ENCODE data around the gene FGF1. TPM values are rescaled to one million over a fixed set of nuclear protein-coding genes. Genes with fewer than 3 reads are reported as not detected.

FGF1 gene
- polyA plus RNA-seq, 3 donors: not detected

DNA sequence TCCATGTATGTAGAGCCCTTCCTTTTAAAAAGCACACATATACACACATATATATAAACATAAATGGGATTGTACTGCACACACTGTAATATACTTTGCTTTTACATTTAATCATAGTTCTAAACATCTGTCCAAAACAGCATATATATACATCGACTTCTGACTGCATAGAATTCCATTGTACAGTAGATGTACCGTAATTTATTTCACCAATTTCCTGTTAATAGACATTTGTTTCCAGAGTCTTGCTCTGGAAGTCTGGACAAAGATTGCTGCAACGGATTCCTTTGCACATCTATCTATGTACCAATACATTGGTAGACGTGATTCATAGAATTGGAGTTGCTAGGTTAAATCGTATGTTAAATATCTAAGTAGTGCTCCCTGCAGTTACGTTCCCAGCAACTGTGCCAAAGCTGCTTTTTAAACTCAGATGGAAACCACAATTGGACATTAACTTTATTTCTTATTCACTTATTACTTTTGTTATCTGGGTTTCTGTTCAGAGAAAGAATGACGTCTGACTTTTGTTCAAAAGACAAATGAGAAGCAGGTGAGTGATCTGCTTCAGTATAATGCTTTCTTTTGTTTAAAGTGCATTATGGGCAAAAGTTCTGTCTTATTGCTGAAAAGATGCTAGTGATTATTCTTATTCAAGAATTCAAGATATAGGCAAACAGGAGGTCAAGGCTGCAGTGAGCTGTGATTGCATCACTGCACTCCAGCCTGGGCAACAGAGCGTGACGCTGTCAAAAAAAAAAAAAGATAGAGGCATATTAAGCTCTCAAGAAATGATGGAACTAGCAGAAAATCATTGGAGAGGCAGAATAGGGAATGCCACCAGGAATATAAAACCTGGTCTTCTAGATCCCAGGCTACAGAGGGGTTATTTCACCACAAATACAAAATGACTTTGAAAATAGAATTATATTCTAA lies 138.2 kb downstream of the FGF1 start:
- WGBS (ENCODE audit: insufficient coverage): 75% methylated on average over 2 of the region's 9 CpGs
- peaks cover 35 to 47% (median 40%) of the 10 kb centered on the region in 3 donors for H3K27me3 Mint-ChIP-seq (ENCODE audit: low read depth in 3 of 3)
- Histone ChIP-seq H3K79me2 (ENCODE audit: insufficient read depth, low read length) (no peaks in the 10 kb centered on the region), H4K20me1 (ENCODE audit: insufficient read depth, low read length) (no peaks in the 10 kb centered on the region), H3K27me3 (ENCODE audit: control insufficient read depth in 2 of 2, insufficient read depth in 2 of 2, low read length in 2 of 2) (peaks cover 37 to 38% of the 10 kb centered on the region in 2 donors), H3K36me3 (replicated peaks in 1 of 2; ENCODE audit: control insufficient read depth in 1 of 2, insufficient read depth in 2 of 2, low read length in 2 of 2) (no peaks in the 10 kb centered on the region), H3K9me3 (replicated peaks in 1 of 2; ENCODE audit: control insufficient read depth in 1 of 2, insufficient read depth in 1 of 2, low read length in 2 of 2) (peaks cover 0 to 6% of the 10 kb centered on the region in 2 donors), H3K4me2 (replicated peaks; ENCODE audit: extremely low read depth, low read length, poor library complexity, severe bottlenecking) (no peak overlapping the region), H3K27ac (ENCODE audit: low read depth in 1 of 2, low read length in 2 of 2) (no peak overlapping the region), H3K4me1 (ENCODE audit: control insufficient read depth in 1 of 2, insufficient read depth in 2 of 2, low read length in 2 of 2) (no peaks in the 10 kb centered on the region), H2AFZ (ENCODE audit: insufficient read depth, low read depth, low read length, poor library complexity, severe bottlenecking) (no peak overlapping the region), H3K9ac (ENCODE audit: insufficient read depth, low read length, poor library complexity, severe bottlenecking) (no peak overlapping the region), H3K4me3 (replicated peaks in 1 of 3; ENCODE audit: low read depth in 2 of 3, low read length in 3 of 3) (no peak overlapping the region)
- H3K27ac Mint-ChIP-seq: no peak overlapping the region
- no peak for DNase-seq
- no peaks in the 10 kb centered on the region for H3K4me1 Mint-ChIP-seq
- intact Hi-C loops (cut with micrococcal nuclease): loop anchor here in 1 of 2 donors (10.0 kb wide), 1 partner anchor 383 kb away; no protein-coding TSS in a partner anchor
- no peak overlapping the region for H3K4me3 Mint-ChIP-seq
- H3K9me3 Mint-ChIP-seq: peaks cover 0 to 6% (median 0%) of the 10 kb centered on the region in 7 donors
- no peaks in the 10 kb centered on the region for H3K36me3 Mint-ChIP-seq
- no peak for TF ChIP-seq CTCF (IDR thresholded peaks at IDR 0.05)

- H2AFZ ChIP-seq (ENCODE audit: insufficient read depth, low read depth, low read length, poor library complexity, severe bottlenecking): no peak overlapping the region
- no peaks in the 10 kb centered on the region for H4K20me1 ChIP-seq (ENCODE audit: insufficient read depth, low read length)
- H3K79me2 ChIP-seq (ENCODE audit: insufficient read depth, low read length): no peaks in the 10 kb centered on the region
- H3K9me3 ChIP-seq (replicated peaks in 1 of 2; ENCODE audit: control insufficient read depth in 1 of 2, insufficient read depth in 1 of 2, low read length in 2 of 2): no peaks in the 10 kb centered on the region
- H3K4me3 ChIP-seq (replicated peaks in 1 of 3; ENCODE audit: low read depth in 2 of 3, low read length in 3 of 3): no peak overlapping the region
- H3K36me3 ChIP-seq (replicated peaks in 1 of 2; ENCODE audit: control insufficient read depth in 1 of 2, insufficient read depth in 2 of 2, low read length in 2 of 2): no peaks in the 10 kb centered on the region
- H3K36me3 Mint-ChIP-seq: no peaks in the 10 kb centered on the region
- H3K4me2 ChIP-seq (replicated peaks; ENCODE audit: extremely low read depth, low read length, poor library complexity, severe bottlenecking): no peak overlapping the region
- intact Hi-C loops (cut with micrococcal nuclease): loop anchor here in 1 of 2 donors (10.0 kb wide), 1 partner anchor 381 kb away; no protein-coding TSS in a partner anchor
- H3K27me3 Mint-ChIP-seq (ENCODE audit: low read depth in 3 of 3): peaks cover 19 to 40% (median 25%) of the 10 kb centered on the region in 3 donors
- H3K4me1 Mint-ChIP-seq: peaks cover 2% of the 10 kb centered on the region
- no peak overlapping the region for H3K27ac ChIP-seq (ENCODE audit: low read depth in 1 of 2, low read length in 2 of 2)
- peaks cover 20 to 22% of the 10 kb centered on the region in 2 donors for H3K27me3 ChIP-seq (ENCODE audit: control insufficient read depth in 2 of 2, insufficient read depth in 2 of 2, low read length in 2 of 2)
- no peak for DNase-seq
- no peak for TF ChIP-seq CTCF (IDR thresholded peaks at IDR 0.05)
- WGBS (ENCODE audit: insufficient coverage): no CpG with 5 or more reads among the region's 3 CpGs
- no peak overlapping the region for H3K4me3 Mint-ChIP-seq
- H3K9me3 Mint-ChIP-seq: peaks cover 0 to 2% (median 0%) of the 10 kb centered on the region in 7 donors
- H3K9ac ChIP-seq (ENCODE audit: insufficient read depth, low read length, poor library complexity, severe bottlenecking): no peak overlapping the region
- H3K27ac Mint-ChIP-seq: no peak overlapping the region
- no peaks in the 10 kb centered on the region for H3K4me1 ChIP-seq (ENCODE audit: control insufficient read depth in 1 of 2, insufficient read depth in 2 of 2, low read length in 2 of 2)
These were observed 140.1 kb downstream of the FGF1 start for GRCh38 chr5:142545650-142546322.

Measured in CD14-positive monocyte (primary cell).